Panc1 (cell line): ENCODE measurements around the gene FIBIN. TPM values are rescaled to one million over a fixed set of nuclear protein-coding genes. Genes with fewer than 3 reads are reported as not detected.

Experiments
- ATAC-seq: fragments of 200-7000 bp; cut with Tn5 transposase; 2 replicates; pipeline ENCODE4 v1.9.1; 2020; ENCODE audit warnings: mild to moderate bottlenecking, moderate library complexity
- BruUV-seq: library from RNA; stranded (reverse); fragments of 400-500 nt; replicated peaks from 2 replicates; lab custom pipeline; 2021; lab: Mats Ljungman, UMichigan
- CTCF ChIA-PET: fragments of 300-600 bp; sonication (Branson Sonifier 250); formaldehyde crosslinking; loops from one replicate; lab custom pipeline; 2022; ENCODE audit warnings: antibody characterized with exemption; lab: Charles Lee
- POLR2A ChIA-PET: fragments of 300-600 bp; sonication (Branson Sonifier 250); formaldehyde crosslinking; loops from one replicate; lab custom pipeline; 2022; ENCODE audit warnings: antibody characterized with exemption; lab: Charles Lee
- DNase-seq: peaks from one replicate; pipeline ENCODE4 v3.0.0-alpha.2; 2010; ENCODE audit warnings: low read depth, low spot score
- H3K27ac ChIP-seq: 2 replicates; pipeline ENCODE4 v1.5.1; 2011; ENCODE audit warnings: mild to moderate bottlenecking, low read length, inconsistent platforms
- H3K27me3 ChIP-seq: fragments of 200-500 bp; sonication (Bioruptor generic); 2 replicates; pipeline ENCODE4 v1.6.0; 2014; ENCODE audit warnings: low read length, inconsistent platforms; ENCODE audit not compliant: control insufficient read depth, insufficient read depth
- H3K36me3 ChIP-seq: fragments of 200-500 bp; sonication (Bioruptor generic); 2 replicates; pipeline ENCODE4 v1.5.1; 2014; ENCODE audit warnings: inconsistent platforms, mild to moderate bottlenecking, low read length, moderate library complexity; ENCODE audit not compliant: control insufficient read depth, insufficient read depth
- H3K4me1 ChIP-seq: 2 replicates; pipeline ENCODE4 v1.5.1; 2011; ENCODE audit warnings: inconsistent platforms, mild to moderate bottlenecking, low read length, moderate library complexity; ENCODE audit not compliant: control insufficient read depth, insufficient read depth
- H3K4me3 ChIP-seq, 2 experiments: 2 replicates each; pipeline ENCODE4 v1.5.1; 2011 to 2012; ENCODE audit warnings: low read depth in 2 of 2, low read length in 2 of 2, mild to moderate bottlenecking in 2 of 2, inconsistent platforms in 1 of 2, moderate library complexity in 1 of 2
- H3K9me3 ChIP-seq: fragments of 200-500 bp; sonication (Bioruptor generic); 2 replicates; pipeline ENCODE4 v1.5.1; 2014; ENCODE audit warnings: low read depth, mild to moderate bottlenecking, inconsistent platforms, low read length, moderate library complexity; ENCODE audit not compliant: control insufficient read depth, insufficient read depth
- CTCF ChIP-seq: fragments of 450-650 bp; IDR thresholded peaks from 2 replicates; pipeline ENCODE4 v1.5.1; 2017; ENCODE audit warnings: mild to moderate bottlenecking
- POLR2AphosphoS5 ChIP-seq: IDR thresholded peaks from 2 replicates; pipeline ENCODE4 v1.6.1; 2012; ENCODE audit warnings: mild to moderate bottlenecking, low read depth, low read length, moderate library complexity
- REST ChIP-seq, 2 experiments: IDR thresholded peaks; 2 replicates each; pipeline ENCODE4 v1.6.1; 2011 to 2012; ENCODE audit warnings: low read depth in 2 of 2, control low read depth in 1 of 2, low read length in 1 of 2, mild to moderate bottlenecking in 1 of 2, moderate library complexity in 1 of 2; ENCODE audit not compliant: insufficient read depth in 1 of 2
- SIN3A ChIP-seq: IDR thresholded peaks from 2 replicates; pipeline ENCODE4 v1.6.1; 2012; ENCODE audit warnings: low read depth, mild to moderate bottlenecking, low read length, moderate library complexity, borderline replicate concordance; ENCODE audit not compliant: insufficient read depth
- TCF7L2 ChIP-seq: IDR thresholded peaks from 2 replicates; pipeline ENCODE4 v1.6.1; 2011; ENCODE audit warnings: mild to moderate bottlenecking, low read depth, low read length, inconsistent platforms
- in situ Hi-C: cut with HindIII; loops from 2 replicates; pipeline ENCODE4 v1.10.0; 2016; ENCODE audit warnings: low sequenced_read_pairs, low pct_unique_long_range_greater_than_20kb
- intact Hi-C: fragments of 100-400 bp; cut with micrococcal nuclease; formaldehyde crosslinking; loops from one replicate; pipeline ENCODE4 v1.10.0; 2022; ENCODE audit not compliant: unreplicated experiment
- total RNA-seq: library from RNA; stranded (reverse); gene quantifications from one replicate; pipeline ENCODE4 v1.2.1, GENCODE V29; 2021; ENCODE audit not compliant: unreplicated experiment

FIBIN gene
- total RNA-seq, 1 experiment from 2014 or later: not detected

- DNase-seq: no peak
- Histone ChIP-seq H3K4me1 (no peaks in the 10 kb centered on the region), H3K27me3 (no peaks in the 10 kb centered on the region), H3K36me3 (no peaks in the 10 kb centered on the region), H3K9me3 (no peaks in the 10 kb centered on the region), H3K4me3 (no peak overlapping the region), H3K27ac (no peak overlapping the region)
- TF ChIP-seq TCF7L2 (no peak), CTCF (no peak), POLR2AphosphoS5 (no peak), REST (IDR thresholded peaks at IDR 0.05; ENCODE audit: insufficient read depth in 1 of 2, low read depth in 2 of 2, low read length in 1 of 2) (no peak), SIN3A (no peak)
- ATAC-seq: no peak
- in situ Hi-C loops (no loop called here), intact Hi-C loops (no loop called here)
- ChIA-PET CTCF (no interaction called here), POLR2A (no interaction called here)
- BruUV-seq: no TSS peak
Measured at GRCh38 chr11:27029966-27030365, 36.1 kb downstream of the FIBIN start.

GRCh38 chr11:27031754-27032153, 37.8 kb downstream of the FIBIN start:
- in situ Hi-C loops (no loop called here), intact Hi-C loops (no loop called here)
- Histone ChIP-seq H3K4me1 (no peaks in the 10 kb centered on the region), H3K27ac (no peak overlapping the region), H3K9me3 (no peaks in the 10 kb centered on the region), H3K27me3 (no peaks in the 10 kb centered on the region), H3K4me3 (no peak overlapping the region), H3K36me3 (no peaks in the 10 kb centered on the region)
- ATAC-seq (no peak), DNase-seq (no peak)
- TF ChIP-seq POLR2AphosphoS5: no peak
- no peak for TF ChIP-seq TCF7L2
- TF ChIP-seq SIN3A: no peak
- no peak for TF ChIP-seq CTCF
- no peak for TF ChIP-seq REST (IDR thresholded peaks at IDR 0.05; ENCODE audit: insufficient read depth in 1 of 2, low read depth in 2 of 2, low read length in 1 of 2)
- no TSS peak for BruUV-seq
- CTCF ChIA-PET: no interaction called here
- POLR2A ChIA-PET: no interaction called here
